ENCODE results near the gene ZMIZ1.

ZMIZ1 gene

DNA sequence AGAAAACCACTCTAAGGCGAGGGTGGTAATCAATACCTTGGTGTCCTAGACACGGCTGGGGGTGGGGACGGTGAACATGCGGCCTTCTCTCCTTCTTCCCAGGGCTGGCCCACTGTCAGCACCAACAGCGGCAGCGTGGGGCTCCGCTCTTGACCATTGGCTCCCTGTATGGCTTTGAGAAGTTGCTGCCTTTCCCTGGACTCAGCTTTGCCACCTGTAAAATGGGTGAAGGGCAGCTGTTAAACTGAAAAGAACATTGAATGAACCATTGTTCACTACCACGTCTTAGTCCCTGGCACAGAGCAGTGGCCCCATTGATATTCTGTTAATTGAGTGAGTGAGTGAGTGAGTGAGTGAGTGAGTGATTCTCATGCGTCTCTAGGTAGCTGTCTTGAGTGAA, 95.3 kb downstream of the ZMIZ1 start:
- H3K36me3 ChIP-seq, result peaks cover 16% of the 10 kb centered on the region
- H3K9me3 ChIP-seq, result no peaks in the 10 kb centered on the region
- TF ChIP-seq, protein P1, sequence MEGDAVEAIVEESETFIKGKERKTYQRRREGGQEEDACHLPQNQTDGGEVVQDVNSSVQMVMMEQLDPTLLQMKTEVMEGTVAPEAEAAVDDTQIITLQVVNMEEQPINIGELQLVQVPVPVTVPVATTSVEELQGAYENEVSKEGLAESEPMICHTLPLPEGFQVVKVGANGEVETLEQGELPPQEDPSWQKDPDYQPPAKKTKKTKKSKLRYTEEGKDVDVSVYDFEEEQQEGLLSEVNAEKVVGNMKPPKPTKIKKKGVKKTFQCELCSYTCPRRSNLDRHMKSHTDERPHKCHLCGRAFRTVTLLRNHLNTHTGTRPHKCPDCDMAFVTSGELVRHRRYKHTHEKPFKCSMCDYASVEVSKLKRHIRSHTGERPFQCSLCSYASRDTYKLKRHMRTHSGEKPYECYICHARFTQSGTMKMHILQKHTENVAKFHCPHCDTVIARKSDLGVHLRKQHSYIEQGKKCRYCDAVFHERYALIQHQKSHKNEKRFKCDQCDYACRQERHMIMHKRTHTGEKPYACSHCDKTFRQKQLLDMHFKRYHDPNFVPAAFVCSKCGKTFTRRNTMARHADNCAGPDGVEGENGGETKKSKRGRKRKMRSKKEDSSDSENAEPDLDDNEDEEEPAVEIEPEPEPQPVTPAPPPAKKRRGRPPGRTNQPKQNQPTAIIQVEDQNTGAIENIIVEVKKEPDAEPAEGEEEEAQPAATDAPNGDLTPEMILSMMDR (IDR thresholded peaks at IDR 0.05), result no peak
- H3K4me3 ChIP-seq (ENCODE audit: low read depth in 1 of 2, low read length in 1 of 2), result no peak overlapping the region
- no peaks in the 10 kb centered on the region for H3K27me3 ChIP-seq
- no peaks in the 10 kb centered on the region for H3K4me1 ChIP-seq (ENCODE audit: control insufficient read depth in 1 of 2, insufficient read depth in 1 of 2, low read depth in 1 of 2, low read length in 1 of 2)
- no peak overlapping the region for H3K27ac ChIP-seq

- TF ChIP-seq, protein P1 (IDR thresholded peaks at IDR 0.05), result no peak
- no peaks in the 10 kb centered on the region for H3K9me3 ChIP-seq
- no peaks in the 10 kb centered on the region for H3K4me1 ChIP-seq (ENCODE audit: control insufficient read depth in 1 of 2, insufficient read depth in 1 of 2, low read depth in 1 of 2, low read length in 1 of 2)
- no peak overlapping the region for H3K4me3 ChIP-seq (ENCODE audit: low read depth in 1 of 2, low read length in 1 of 2)
- no peaks in the 10 kb centered on the region for H3K27me3 ChIP-seq
- H3K36me3 ChIP-seq, result peaks cover 22% of the 10 kb centered on the region
- H3K27ac ChIP-seq, result no peak overlapping the region
Measured at GRCh38 chr10:79165070-79165778, 96.5 kb downstream of the ZMIZ1 start.

DNA sequence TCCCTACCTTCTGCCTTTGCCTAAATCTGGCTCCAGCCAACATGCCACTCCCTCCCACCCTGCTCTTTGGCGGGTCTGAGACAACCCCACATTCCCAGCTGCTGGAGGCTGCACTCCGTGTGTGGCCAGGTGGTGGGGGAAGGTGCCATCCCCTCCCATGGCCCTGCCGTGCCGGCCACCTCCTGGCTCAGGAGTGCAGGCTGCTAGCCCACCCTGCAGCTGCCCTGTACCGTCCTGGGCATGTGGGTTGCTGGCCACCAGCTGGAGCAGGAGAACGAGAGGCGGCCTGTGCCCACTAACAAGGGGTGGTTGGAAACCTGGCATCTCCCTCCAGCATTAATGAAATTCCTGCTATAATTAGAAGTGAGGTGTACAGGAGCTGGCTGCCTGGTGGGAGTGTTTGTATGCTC, 97.6 kb downstream of the ZMIZ1 start:
- TF ChIP-seq, protein P1 (IDR thresholded peaks at IDR 0.05), result no peak
- no peaks in the 10 kb centered on the region for H3K27me3 ChIP-seq
- H3K9me3 ChIP-seq, result no peaks in the 10 kb centered on the region
- H3K4me1 ChIP-seq (ENCODE audit: control insufficient read depth in 1 of 2, insufficient read depth in 1 of 2, low read depth in 1 of 2, low read length in 1 of 2), result no peaks in the 10 kb centered on the region
- no peak overlapping the region for H3K4me3 ChIP-seq (ENCODE audit: low read depth in 1 of 2, low read length in 1 of 2)
- H3K27ac ChIP-seq, result no peak overlapping the region
- peaks cover 22% of the 10 kb centered on the region for H3K36me3 ChIP-seq

- Histone ChIP-seq H3K27me3 (no peaks in the 10 kb centered on the region), H3K4me3 (ENCODE audit: low read depth in 1 of 2, low read length in 1 of 2) (no peak overlapping the region), H3K36me3 (peaks cover 22% of the 10 kb centered on the region), H3K4me1 (ENCODE audit: control insufficient read depth in 1 of 2, insufficient read depth in 1 of 2, low read depth in 1 of 2, low read length in 1 of 2) (no peaks in the 10 kb centered on the region), H3K9me3 (no peaks in the 10 kb centered on the region), H3K27ac (no peak overlapping the region)
- TF ChIP-seq, protein P1 (IDR thresholded peaks at IDR 0.05), result no peak
Measured at GRCh38 chr10:79166741-79167140, 98.0 kb downstream of the ZMIZ1 start.

DNA sequence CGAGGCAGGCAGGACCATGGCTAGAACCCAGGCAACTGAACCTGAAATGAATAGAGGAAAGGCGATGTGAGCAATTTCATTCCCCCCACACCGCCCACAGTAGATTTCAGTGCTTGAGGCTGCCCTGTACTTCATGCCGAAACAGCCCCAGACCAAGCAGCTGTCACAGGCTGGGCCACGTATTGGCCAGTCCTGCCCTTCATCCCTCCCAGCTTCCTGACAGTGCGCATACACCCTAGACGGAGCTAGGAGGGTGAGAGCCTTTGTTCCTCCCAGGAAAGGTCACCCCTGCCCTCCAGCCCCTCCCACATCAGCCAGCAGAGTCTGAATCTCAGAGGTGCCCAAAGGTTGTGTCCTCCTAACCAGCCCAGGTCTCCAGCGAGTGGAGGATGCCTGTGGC, 98.8 kb downstream of the ZMIZ1 start:
- H3K4me3 ChIP-seq (ENCODE audit: low read depth in 1 of 2, low read length in 1 of 2), result no peak overlapping the region
- no peaks in the 10 kb centered on the region for H3K27me3 ChIP-seq
- TF ChIP-seq, protein P1 (IDR thresholded peaks at IDR 0.05), result no peak
- no peak overlapping the region for H3K27ac ChIP-seq
- peaks cover 22% of the 10 kb centered on the region for H3K36me3 ChIP-seq
- H3K4me1 ChIP-seq (ENCODE audit: control insufficient read depth in 1 of 2, insufficient read depth in 1 of 2, low read depth in 1 of 2, low read length in 1 of 2), result no peaks in the 10 kb centered on the region
- H3K9me3 ChIP-seq, result no peaks in the 10 kb centered on the region

All from neutrophil (primary cell).